ENCODE measurements around the gene SCAPER. TPM values are rescaled to one million over a fixed set of nuclear protein-coding genes. Genes with fewer than 3 reads are reported as not detected.

Gene SCAPER
- total RNA-seq, 1 experiment from 2014 or later: 7.4 TPM

GRCh38 chr15:76439542-76439941, 465.6 kb downstream of the SCAPER start:
- Histone ChIP-seq H2BK20ac (ENCODE audit: low read depth, low read length, poor library complexity, severe bottlenecking) (no peak overlapping the region), H3K23ac (ENCODE audit: insufficient read length, low read depth, low read length) (no peak overlapping the region), H3K56ac (ENCODE audit: insufficient read length, low read depth, low read length) (no peak overlapping the region), H4K91ac (ENCODE audit: insufficient read length, low read depth, low read length) (no peak overlapping the region), H2BK120ac (ENCODE audit: low read depth, low read length, poor library complexity, severe bottlenecking) (no peak overlapping the region), H2BK12ac (ENCODE audit: insufficient read length, low read depth, low read length) (no peak overlapping the region), H3K4me2 (ENCODE audit: insufficient read depth, insufficient read length, low read length) (no peak overlapping the region), H3K14ac (ENCODE audit: insufficient read depth, low read length) (no peak overlapping the region), H3K27ac (ENCODE audit: insufficient read length, low read depth, low read length) (no peak overlapping the region), H4K5ac (ENCODE audit: insufficient read length, low read depth, low read length) (no peak overlapping the region), H3K9me3 (ENCODE audit: control insufficient read depth, low read depth, low read length) (no peaks in the 10 kb centered on the region), H2AK5ac (ENCODE audit: insufficient read length, low read length) (no peak overlapping the region), H3K18ac (ENCODE audit: insufficient read length, low read depth, low read length) (no peak overlapping the region), H4K8ac (replicated peaks; ENCODE audit: insufficient read length, low read depth, low read length) (no peak overlapping the region), H2BK15ac (ENCODE audit: low read depth, low read length) (no peak overlapping the region), H2BK5ac (ENCODE audit: insufficient read length, low read length) (no peak overlapping the region), H3K4me1 (ENCODE audit: insufficient read depth, low read length) (peaks cover 4% of the 10 kb centered on the region; the same call in 1 of the 2 replicates), H3K27me3 (ENCODE audit: insufficient read depth, low read length) (no peaks in the 10 kb centered on the region), H3K79me2 (ENCODE audit: insufficient read depth, low read length) (no peaks in the 10 kb centered on the region), H3K79me1 (ENCODE audit: insufficient read depth, low read depth, low read length, poor library complexity, severe bottlenecking) (no peaks in the 10 kb centered on the region), H3K4ac (ENCODE audit: low read depth, low read length) (no peak overlapping the region), H2AFZ (ENCODE audit: low read length) (no peak overlapping the region), H3T11ph (ENCODE audit: low read length) (no peak overlapping the region), H3K23me2 (ENCODE audit: insufficient read length, low read depth, low read length, poor library complexity, severe bottlenecking) (no peaks in the 10 kb centered on the region), H4K20me1 (ENCODE audit: control insufficient read depth, insufficient read depth, insufficient read length) (no peaks in the 10 kb centered on the region), H3K9ac (ENCODE audit: extremely low read depth, insufficient read length, low read length) (no peak overlapping the region)
- peak; percentile 62 for DNase-seq
- Mint-ChIP-seq H3K9me3 (no peaks in the 10 kb centered on the region), H3K36me3 (ENCODE audit: insufficient read depth in 1 of 3, low read depth in 3 of 3) (no peaks in the 10 kb centered on the region), H3K4me1 (peaks cover 15 to 17% of the 10 kb centered on the region in 2 experiments), H3K4me3 (no peak overlapping the region), H3K27ac (peak overlapping the region in 2 of 3 experiments; percentile 34 to 40; a peak in 2 of 7 replicates), H3K27me3 (ENCODE audit: low read depth) (no peaks in the 10 kb centered on the region)
- TF ChIP-seq CTCF (conservative IDR thresholded peaks at IDR 0.05): no peak

All from H9 (cell line).